ENCODE measurements around the gene CCDC85B.

- TF ChIP-seq CTCF (IDR thresholded peaks at IDR 0.05) = peak; percentile 41
- TF ChIP-seq EZH2 (IDR thresholded peaks at IDR 0.05) = no peak
- TF ChIP-seq EZH2phosphoT487 (IDR thresholded peaks at IDR 0.05) = no peak
Observed at GRCh38 chr11:65932558-65932919, 42.1 kb downstream of the CCDC85B start.

All from neural progenitor cell (in vitro differentiated cells).